Cardiac fibroblast (primary cell): ENCODE data around the gene CHRFAM7A.
"Not testable (repeated sequence)": the region's sequence is repeated elsewhere in the genome, so short reads cannot be mapped to it uniquely, and the experiment has no call there.

Experiments used
- DNase-seq, 2 donors: peaks; one replicate each; pipeline versions ENCODE4 v3.0.0 to v3.0.0-alpha.2; 2010; ENCODE audit warnings: low read depth in 2 of 2
- H3K4me3 ChIP-seq, 2 donors: replicated peaks in 1 of 2; 1 replicate in 1 of 2; 2 replicates in 1 of 2; pipeline ENCODE4 v1.5.1; 2011; ENCODE audit warnings: low read depth in 2 of 2, low read length in 2 of 2, mild to moderate bottlenecking in 2 of 2, moderate library complexity in 1 of 2

Gene CHRFAM7A

GRCh38 chr15:30392766-30393663, at the start of gene CHRFAM7A:
Gene CHRFAM7A, minus strand, starts transcription at chr15:30393540. Its CDS starts 10,189 bp downstream, at chr15:30383351.
- not testable (repeated sequence) for H3K4me3 ChIP-seq, DNase-seq

GRCh38 chr15:30438348-30438747, 45.0 kb upstream of the CHRFAM7A start:
- DNase-seq, H3K4me3 ChIP-seq: not testable (repeated sequence)

DNA sequence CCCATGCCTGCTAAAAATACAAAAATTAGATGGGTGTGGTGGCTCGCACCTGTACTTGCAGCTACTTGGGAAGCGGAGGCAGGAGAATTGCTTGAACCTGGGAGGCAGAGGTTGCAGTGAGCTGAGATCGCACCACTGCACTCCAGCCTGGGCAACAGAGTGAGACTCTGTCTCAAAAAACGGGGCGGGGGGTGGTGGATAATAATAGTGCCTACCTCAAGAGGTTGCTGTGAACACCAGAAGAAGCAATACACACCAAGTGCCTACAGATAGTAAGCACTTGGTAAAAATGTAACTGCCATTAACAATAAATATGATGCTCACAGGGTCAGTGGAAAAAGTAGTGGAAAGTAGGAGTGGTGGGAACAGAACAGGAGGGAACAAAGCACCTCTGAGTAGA, 42.5 kb upstream of the CHRFAM7A start:
- H3K4me3 ChIP-seq: not testable (repeated sequence)

GRCh38 chr15:30420723-30421122, 27.4 kb upstream of the CHRFAM7A start:
- H3K4me3 ChIP-seq, DNase-seq: not testable (repeated sequence)

More for the DNA sequence above, 42.5 kb upstream of the CHRFAM7A start:
- DNase-seq: not testable (repeated sequence)

- not testable (repeated sequence) for H3K4me3 ChIP-seq, DNase-seq
These were observed 20.8 kb upstream of the CHRFAM7A start, which contains the start of gene GOLGA8R for GRCh38 chr15:30414160-30414559. Gene GOLGA8R, minus strand, starts transcription at chr15:30414260. Its CDS starts 98 bp downstream, at chr15:30414162.

GRCh38 chr15:30407636-30408035, 14.3 kb upstream of the CHRFAM7A start:
- not testable (repeated sequence) for DNase-seq

DNA sequence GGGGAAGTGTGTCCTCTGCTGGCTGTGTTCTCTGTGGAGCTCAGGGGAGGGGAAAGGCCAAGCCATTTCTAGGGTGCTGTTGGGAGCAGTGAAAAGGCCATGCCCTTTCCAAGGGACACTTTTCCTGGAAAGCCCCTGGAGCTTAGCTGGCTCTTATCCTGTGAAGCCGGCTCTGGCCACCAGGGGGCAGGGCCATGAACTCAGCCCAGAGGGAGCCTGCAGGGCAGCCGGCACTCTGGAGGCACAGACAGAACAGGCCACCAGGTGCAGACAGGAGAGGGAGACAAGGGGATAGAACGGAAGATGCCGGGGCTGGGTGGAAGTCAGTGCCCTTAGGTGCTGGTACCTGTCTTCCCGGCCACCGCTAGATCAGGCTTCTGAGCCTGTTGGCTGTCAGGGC, 5.6 kb upstream of the CHRFAM7A start:
- DNase-seq, H3K4me3 ChIP-seq: not testable (repeated sequence)

More at GRCh38 chr15:30407636-30408035, 14.3 kb upstream of the CHRFAM7A start:
- H3K4me3 ChIP-seq: not testable (repeated sequence)

GRCh38 chr15:30393664-30393991, 288 bp upstream of the CHRFAM7A start:
- not testable (repeated sequence) for DNase-seq, H3K4me3 ChIP-seq

DNA sequence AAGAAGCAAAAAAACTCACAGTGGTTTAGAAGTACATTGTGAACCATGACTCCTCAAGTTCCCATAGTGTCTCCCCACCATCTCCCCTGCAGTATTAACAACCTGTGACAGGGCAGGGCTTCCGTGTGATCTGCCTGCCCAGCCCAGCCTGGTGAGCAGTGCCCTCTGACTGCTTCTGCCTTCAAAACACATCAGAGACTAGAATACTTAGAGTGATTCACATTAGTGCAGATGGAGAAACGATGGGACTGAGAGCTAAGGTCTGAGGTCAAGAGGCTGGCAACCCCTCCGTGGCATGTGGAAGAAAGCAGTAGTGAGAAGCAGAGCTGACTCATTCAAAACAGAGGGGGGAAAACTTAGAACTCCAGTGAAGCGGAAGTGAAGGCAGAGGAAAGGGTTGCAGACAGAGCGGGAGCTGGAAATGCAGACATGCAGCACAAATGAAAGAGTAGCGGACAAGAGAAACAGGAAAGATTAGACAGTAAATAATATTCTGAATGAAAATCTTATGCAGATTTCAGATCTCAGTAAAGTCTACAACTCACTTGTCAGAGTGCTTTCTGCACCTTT, 6.9 kb downstream of the CHRFAM7A start:
- not testable (repeated sequence) for DNase-seq, H3K4me3 ChIP-seq

- not testable (repeated sequence) for DNase-seq, H3K4me3 ChIP-seq
These were observed 16.3 kb downstream of the CHRFAM7A start for GRCh38 chr15:30377082-30377413.

GRCh38 chr15:30376375-30377081, 16.8 kb downstream of the CHRFAM7A start:
- not testable (repeated sequence) for H3K4me3 ChIP-seq, DNase-seq

- H3K4me3 ChIP-seq, DNase-seq: not testable (repeated sequence)
These were observed 17.5 kb downstream of the CHRFAM7A start for GRCh38 chr15:30375872-30376271.

- H3K4me3 ChIP-seq, DNase-seq: not testable (repeated sequence)
These were observed 18.5 kb downstream of the CHRFAM7A start for GRCh38 chr15:30374862-30375261.

DNA sequence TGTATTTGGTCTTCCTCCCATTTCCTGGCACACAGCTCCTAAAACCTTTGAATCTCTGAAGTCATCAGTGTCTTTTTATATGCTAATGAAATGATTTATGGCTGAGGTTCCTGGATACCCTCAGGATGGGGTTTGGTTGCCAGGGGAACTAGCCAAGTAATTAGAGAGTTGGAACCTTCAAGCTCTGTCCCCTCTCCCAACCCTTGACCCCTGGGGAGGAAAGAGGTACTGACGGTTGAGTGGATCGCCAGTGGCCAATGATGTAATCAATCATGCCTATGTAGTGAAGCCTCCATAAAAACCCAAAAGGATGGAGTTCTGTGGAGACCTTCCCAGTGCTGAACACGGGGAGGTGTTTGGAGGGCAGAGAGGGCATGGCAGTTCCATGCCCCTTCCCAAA, 25.1 kb downstream of the CHRFAM7A start:
- H3K4me3 ChIP-seq, DNase-seq: not testable (repeated sequence)

DNA sequence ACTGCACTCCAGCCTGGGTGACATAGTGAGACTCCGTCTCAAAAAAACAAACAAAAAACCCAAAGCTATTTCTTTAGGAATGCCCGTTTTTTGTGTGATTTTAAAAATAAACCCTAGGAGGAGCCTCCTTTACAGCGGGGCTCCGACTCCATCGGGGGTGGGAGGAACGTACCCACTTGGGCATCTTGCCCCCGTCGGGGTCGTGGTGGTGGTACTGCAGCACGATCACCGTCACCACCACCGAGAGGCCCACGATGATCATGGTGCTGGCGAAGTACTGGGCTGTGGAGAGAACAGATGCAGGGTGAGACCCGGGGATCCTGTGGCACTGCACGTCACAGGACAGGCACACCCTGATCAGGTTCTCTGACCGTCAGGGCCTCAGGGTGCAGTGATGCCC, 26.1 kb downstream of the CHRFAM7A start:
- not testable (repeated sequence) for DNase-seq, H3K4me3 ChIP-seq

- DNase-seq: not testable (repeated sequence)
These were observed 31.9 kb downstream of the CHRFAM7A start for GRCh38 chr15:30361404-30361803.

GRCh38 chr15:30360990-30361389, 32.4 kb downstream of the CHRFAM7A start:
- not testable (repeated sequence) for DNase-seq, H3K4me3 ChIP-seq

More at GRCh38 chr15:30361404-30361803, 31.9 kb downstream of the CHRFAM7A start:
- not testable (repeated sequence) for H3K4me3 ChIP-seq

DNA sequence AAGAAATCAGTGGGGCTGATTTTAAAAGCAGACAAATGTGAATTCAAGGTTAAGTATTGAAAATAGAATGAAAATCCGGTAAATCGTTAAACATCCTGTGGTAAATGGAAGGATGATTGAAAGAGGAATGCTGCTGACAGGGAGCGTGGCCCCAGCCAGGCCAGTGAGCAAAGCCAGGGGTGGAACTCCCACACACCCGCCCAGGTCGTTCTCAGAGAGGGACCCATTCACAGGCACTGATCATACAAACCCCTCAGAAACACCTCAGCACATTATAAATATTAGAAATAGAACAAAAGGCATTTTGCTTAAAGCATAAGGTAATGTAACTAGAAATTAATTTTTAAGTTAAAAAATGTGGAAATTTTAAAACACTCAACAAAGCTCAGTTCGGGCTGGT, 38.3 kb downstream of the CHRFAM7A start:
- not testable (repeated sequence) for H3K4me3 ChIP-seq, DNase-seq
